DMS 273 treated with DMSO at 0.1 percent for 48 hours (cell line): ENCODE results near the gene ASTN2.

Source experiments
- DNase-seq: peaks from one replicate; lab custom pipeline; 2025; lab: John Stamatoyannopoulos, UW

The ASTN2 gene

DNA sequence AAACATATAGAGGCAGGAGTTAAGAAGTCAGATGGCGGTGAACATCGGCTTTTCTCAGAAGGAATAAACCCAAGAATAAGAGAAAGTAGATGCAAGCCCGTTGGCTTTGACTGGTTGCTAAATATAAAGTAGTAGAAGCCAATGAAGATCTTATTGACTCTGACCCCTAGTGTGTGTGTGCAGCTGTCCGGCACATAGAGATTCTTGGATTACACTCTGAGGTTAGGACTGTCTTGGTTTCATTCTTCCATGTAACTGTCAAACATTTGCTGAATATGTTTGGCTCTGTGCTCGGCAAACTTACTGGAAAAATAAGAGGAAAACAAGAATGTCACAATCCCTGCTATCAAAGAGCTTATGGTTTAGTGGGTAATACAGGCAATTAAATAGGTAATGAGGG is 54.9 kb downstream of the ASTN2 start:
- no peak for DNase-seq

DNA sequence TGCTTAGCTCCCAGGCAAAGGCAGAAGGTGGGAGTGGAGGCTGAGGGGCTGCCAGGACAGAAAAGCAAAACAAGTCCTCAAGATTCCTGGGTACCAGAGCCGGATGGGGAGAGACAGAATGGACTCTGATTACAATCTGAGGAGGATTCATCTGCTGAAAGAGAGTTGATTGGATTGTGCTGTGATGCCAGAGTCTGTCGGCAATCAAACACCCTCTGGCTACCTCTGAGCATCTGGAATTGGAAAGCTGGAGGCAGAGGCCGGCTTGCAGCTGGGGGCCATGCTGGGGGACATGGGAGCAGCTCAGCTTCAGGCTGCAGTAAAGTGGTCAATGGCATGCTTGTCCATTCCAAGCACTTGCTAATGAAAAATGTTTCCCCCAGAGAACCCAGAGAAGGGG is 59.3 kb downstream of the ASTN2 start:
- peak; percentile 5 for DNase-seq

DNA sequence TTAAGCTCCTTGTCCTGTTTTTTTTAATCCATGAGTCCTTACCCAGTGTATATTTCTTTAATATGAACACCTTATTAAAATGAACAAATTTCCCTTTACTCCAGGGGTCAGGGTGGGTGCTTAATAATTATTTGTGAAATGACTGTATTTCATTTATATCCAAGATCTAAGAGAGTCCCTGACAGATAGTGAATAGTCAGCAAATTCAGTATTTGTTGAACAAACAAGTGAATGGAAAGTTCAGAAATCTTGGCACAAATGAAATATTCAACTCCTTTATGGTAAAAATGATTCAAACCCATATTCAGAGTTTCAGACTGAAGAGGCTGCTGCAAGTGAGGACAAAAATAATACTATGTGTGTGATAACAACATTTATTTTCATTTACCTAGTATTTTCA is 59.9 kb downstream of the ASTN2 start:
- no peak for DNase-seq

DNA sequence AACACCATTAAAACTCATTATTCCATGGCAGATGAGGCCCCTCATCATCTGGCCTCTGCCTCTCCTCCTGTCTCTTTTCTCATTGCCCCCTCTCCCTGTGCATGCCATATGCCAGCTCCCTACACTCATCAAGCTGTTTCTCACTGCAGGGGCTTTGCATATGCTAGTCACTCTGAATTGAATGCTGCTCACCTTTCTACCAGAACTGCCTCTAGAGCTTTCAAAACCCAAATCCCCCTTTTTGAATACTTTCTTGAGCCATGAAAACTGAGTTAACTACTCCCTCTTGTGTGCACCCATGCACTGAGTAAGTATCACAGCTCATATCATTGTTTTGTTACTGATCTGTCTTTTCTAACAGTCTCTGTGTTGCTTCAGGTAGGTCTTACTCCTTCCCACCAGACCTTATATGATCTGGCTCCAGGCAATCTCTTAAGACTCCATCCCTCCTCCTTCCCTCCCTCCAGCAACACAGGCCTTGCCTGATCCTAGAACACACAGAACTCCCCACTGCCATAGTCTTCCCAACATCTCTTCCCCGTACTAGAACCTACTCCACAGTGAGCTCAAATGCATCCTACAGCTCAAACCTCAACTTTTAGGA is 60.5 kb downstream of the ASTN2 start:
- DNase-seq, result peak; percentile 68

- no peak for DNase-seq
Observed at GRCh38 chr9:117344892-117345660, 69.8 kb downstream of the ASTN2 start.

DNA sequence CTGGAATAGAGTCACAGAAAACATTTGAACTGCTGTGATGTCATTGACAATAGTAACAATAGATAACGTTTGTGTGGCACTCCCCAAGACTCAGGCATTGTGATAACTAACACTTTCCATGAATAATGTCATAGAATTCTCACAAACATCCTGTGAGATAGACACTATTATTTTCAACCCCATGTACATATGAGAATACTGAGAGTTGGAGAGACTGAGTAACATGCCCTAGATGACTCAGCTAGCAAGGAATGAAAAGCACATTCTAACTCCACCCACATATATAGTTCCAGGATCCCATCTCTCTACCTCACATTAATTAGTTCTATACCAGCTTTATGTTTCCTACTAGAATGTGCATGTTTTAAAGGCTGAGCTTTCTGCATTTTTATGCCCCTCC is 71.4 kb downstream of the ASTN2 start:
- no peak for DNase-seq

- DNase-seq, result no peak
Observed at GRCh38 chr9:117341151-117341550, 73.7 kb downstream of the ASTN2 start.

- no peak for DNase-seq
Observed at GRCh38 chr9:117340422-117340821, 74.4 kb downstream of the ASTN2 start.

DNA sequence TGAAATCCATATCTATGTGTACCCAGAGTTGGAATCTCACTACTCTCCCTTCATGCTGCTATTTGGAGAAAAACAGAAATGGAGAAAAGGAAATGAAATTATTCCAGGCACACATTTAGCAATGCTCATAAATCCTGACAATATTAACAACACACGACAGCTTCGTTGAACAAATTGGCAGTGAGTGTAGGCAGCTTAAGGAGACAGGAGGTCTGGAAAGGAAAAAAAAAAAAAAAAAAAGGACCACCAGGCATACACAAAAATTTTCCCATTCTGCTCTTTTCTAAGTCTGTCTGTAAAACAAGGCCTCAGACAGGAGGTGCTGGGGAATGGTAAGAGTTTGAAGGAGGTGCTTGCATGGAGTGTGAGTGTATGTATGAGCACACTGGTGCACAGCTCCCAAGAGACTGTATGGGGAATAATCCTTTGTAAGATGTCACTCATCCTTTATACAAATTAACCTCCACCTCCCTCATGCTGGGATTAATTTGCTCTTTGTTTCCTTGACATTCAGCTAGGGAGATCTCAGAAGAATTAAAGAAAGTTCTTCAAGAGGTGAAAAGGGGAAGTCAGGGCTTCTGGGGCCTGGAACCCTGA is 78.9 kb downstream of the ASTN2 start:
- DNase-seq, result no peak

DNA sequence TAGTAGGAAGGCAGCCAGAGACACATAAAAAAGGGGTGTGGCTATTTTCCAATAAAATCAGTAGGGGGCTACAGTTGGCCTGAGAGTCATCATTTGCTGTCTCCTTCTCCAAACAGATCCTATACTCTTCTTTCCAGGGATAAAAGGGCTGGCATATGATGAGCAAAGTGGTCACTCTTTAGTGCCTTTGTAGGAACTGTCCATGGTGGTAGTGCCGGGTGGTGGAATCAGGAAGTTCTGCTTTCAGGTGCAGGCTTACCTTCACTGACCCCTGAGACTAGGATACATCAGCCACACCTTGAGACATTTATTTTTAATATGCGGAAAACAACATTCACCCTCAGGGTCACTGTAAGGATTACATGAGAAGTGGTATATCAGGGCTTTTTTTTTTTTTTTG is 80.8 kb downstream of the ASTN2 start:
- no peak for DNase-seq

DNA sequence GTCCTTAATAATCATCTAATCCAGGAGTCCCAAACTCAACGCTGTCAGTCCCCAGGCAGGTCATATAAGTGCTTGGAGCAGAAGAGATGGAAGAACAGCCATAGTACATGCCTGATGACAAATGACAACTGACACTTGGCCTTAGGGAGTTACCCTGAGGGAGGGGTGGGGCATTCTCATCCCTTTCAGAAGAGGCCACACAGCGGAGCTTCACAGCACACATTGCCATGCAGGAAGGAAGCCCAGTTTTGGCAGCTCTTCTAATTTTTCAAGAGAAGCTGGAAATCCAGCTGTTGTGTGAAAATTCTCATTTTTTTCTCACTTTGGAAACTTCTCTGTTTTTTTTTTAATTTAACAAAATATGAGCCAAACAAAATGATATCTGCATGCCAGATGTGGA is 89.0 kb downstream of the ASTN2 start:
- DNase-seq, result no peak

- DNase-seq, result no peak
Observed at GRCh38 chr9:117325110-117325731, 89.6 kb downstream of the ASTN2 start.

DNA sequence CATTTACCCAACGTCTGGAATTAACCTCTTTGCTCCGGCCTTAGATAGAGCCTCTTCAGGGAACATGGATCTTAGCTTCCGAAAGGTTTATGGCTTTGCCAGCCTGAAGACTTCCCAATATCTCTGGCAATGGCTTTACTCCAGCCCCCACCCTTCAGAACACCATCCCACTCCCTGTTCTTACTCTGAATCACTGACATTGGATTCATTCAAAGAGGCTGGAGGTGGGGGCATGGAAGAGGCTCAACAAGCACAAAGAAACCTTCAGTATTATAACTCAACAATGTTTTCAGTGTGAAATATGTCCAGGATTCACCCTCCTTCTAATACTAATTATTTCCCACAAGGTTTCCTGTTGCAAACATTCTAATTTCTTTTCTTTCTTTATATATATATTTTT is 91.5 kb downstream of the ASTN2 start:
- no peak for DNase-seq

GRCh38 chr9:117317192-117317591 is 97.7 kb downstream of the ASTN2 start:
- no peak for DNase-seq

DNA sequence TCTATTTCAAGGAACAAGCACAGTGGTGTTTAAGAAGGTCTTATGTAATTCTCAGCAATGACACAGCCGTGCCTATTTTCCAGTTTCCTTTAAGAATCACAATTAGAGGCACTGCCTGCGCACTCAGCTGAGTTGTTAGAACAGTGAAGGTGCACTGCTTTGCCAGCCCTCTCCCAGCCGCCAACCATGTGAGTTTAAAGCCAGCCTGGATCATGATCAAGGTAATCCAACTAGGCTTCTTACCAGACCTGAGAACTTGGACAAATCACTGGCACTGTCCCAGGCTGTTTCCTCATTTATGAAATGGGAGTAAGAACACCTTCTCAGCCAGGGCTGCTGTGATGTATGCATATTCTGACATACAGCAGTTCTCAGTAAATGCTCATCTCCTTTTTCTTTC is 99.6 kb downstream of the ASTN2 start:
- DNase-seq, result no peak

GRCh38 chr9:117313989-117314388 is 100.9 kb downstream of the ASTN2 start:
- no peak for DNase-seq

DNA sequence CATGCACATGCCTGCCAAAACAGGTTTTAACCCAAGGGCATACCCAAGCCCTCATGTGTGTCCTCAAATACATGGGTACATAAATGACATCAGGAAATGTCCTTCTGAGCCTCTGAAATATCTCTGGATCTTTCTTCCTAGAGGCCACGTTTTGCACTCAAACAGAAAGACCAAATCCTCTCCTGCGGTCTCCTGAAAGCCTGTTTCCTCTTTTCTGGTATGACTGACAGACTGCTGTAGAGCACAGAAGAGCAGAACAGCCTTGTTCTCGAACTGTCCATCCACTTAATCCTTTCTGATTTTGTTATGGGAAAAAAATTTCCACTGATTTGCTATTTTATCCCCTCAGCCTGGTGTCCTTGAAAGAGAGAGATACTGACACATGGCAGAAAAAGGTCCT is 107.2 kb downstream of the ASTN2 start:
- no peak for DNase-seq

DNA sequence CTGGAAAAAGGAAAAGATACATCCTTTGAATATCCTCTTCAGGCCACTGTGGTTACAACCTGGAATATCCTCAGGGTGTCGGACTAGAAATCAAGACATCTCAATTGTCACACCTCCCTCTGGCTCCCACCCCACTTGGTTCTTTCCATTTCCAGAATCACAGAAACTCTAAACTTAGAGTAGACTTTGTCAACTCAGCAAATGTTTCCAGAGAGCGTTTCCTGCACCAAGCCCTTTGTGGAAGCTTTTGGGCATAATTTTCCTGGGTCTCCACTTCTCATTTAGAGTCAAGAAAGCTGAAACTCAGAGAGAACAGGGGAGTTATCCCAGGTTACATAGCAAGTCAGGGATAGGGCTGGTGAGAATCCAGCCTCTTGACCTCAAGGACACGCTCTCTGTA is 108.8 kb downstream of the ASTN2 start:
- DNase-seq, result no peak

DNA sequence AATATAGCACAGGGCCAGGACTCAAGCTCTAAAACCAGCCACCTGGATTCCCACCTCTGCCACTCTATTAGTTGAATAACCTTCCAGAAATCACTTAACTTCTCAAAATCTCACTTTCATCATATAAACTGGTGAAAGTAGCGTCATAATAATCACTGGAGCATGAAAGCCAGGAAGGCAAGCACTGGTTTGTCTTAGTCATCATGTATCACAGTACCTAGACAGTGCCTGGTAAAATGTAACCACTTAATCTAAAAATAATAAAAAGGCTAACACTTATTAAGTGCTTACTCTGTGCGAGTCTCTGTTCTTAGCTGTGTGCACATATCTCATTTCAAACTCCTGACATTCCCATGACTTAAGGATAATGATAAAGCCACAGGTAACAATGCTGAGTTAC is 109.4 kb downstream of the ASTN2 start:
- DNase-seq, result no peak

- DNase-seq, result no peak
Observed at GRCh38 chr9:117304549-117304948, 110.3 kb downstream of the ASTN2 start.

DNA sequence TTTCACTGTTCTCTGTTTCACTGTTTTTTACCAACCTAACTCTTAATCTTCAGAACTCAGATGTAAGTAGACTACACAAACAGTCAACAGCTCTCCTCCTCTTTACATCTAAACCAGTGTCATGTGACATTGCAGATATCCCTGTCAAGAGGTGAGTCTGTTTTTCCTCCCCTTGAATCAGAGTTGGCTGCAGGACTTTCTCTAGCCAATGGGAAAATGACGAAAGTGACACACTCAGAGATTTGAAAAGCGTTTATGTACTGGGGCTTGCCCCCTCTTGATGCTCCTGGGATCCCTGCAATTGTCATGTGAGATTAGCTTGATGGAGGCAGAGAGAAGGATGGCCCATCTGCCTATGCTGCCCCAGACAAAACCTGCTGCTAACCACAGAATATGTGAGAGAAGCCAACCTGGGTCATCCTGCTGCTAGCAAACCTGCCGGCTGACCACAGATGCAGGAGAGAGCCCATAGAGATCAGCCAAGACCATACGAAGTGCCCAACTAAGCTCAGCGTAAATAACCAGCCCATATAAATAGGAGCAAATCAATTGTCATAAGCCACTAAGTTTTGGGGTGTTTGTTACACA is 111.1 kb downstream of the ASTN2 start:
- DNase-seq, result no peak

DNA sequence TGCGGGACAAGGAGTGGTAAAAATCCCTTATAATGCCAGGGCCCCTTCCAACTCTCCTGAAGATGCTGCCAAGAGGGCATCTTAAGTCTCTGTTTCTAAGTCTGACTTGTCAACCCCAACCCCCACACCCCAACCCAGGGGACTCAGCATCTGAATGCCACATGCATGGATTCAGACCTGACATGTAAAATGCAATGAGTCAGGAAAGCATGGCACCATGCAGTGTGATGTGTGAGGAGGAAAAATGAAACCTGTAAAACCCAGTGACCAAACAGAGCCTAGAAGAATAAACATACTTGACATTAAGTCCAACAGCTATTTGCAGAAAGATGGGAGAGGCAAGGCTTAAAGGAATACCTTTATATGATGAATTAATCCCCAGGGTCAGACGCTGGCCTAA is 112.4 kb downstream of the ASTN2 start:
- DNase-seq, result no peak
